GM19372 (cell line): ENCODE measurements around the gene ZEB1.
"Not testable (repeated sequence)": the region's sequence is repeated elsewhere in the genome, so short reads cannot be mapped to it uniquely, and the experiment has no call there.

Experiments used
- ATAC-seq: cut with Tn5 transposase; IDR thresholded peaks from one replicate; pipeline ENCODE4 v1.9.1; 2021; ENCODE audit warnings: mild to moderate bottlenecking, low read depth, moderate library complexity; ENCODE audit not compliant: unreplicated experiment

Gene ZEB1

DNA sequence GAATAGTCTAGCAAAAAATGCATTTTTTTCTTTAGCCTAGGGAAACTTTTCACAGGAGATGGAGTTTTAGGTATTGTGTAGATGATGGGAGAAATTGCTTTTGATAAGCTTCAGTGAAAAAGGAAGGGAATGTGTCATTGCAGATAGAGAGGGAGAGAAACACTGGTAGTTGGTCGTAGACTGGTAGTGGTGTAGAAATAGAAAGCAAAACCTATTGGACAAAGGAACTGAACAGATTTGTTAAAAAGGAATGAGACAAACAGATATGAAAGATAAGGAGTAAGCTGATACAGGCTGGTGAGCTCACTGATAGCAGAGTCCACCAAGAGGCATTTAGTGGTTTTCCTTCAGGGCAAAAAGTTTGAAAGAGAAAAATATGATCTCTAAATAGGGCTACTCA, 94.3 kb downstream of the ZEB1 start:
- ATAC-seq: no peak

- ATAC-seq: no peak
Measured at GRCh38 chr10:31418481-31418880, 99.5 kb downstream of the ZEB1 start.

- ATAC-seq: no peak
Measured at GRCh38 chr10:31419394-31420063, 100.5 kb downstream of the ZEB1 start.

DNA sequence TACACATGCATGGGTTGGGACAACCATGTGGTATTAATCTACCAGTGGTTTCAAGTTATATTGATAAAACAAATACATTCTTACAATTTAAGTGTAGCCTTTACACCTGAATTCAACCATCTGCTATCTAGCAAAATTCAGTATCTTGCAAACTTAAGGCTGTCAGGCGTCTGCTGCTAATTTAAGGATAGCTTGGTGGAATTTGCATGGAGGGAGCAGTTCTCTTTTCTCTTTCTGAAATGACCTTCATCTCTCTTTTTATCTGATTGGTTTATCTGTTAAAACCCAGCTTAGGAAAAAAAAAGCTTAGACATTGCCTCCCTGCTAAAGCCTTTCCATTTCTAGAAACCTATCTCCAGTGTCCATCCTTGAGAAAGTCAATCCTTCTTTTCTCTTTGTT, 102.3 kb downstream of the ZEB1 start:
- ATAC-seq: no peak

GRCh38 chr10:31422634-31423033, 103.6 kb downstream of the ZEB1 start:
- no peak for ATAC-seq

- ATAC-seq: no peak
Measured at GRCh38 chr10:31424473-31424872, 105.5 kb downstream of the ZEB1 start.

GRCh38 chr10:31426401-31426800, 107.4 kb downstream of the ZEB1 start:
- no peak for ATAC-seq

DNA sequence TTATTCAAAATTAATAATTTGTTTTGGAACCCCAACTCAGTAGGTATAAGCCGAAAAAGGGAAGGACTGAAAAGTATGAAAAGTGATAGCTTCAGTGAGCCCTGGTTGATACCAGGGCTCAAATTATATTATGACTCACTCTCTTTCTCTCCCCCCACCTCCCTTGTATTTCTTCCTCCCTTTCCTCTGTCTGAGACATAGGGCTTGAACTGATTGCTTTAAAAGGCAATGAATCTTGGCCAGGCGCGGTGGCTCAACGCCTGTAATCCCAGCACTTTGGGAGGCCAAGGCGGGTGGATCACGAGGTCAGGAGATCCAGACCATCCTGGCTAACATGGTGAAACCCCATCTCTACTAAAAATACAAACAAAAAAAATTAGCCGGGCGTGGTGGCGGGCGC, 108.3 kb downstream of the ZEB1 start:
- not testable (repeated sequence) for ATAC-seq

GRCh38 chr10:31428499-31428898, 109.5 kb downstream of the ZEB1 start:
- ATAC-seq: not testable (repeated sequence)

DNA sequence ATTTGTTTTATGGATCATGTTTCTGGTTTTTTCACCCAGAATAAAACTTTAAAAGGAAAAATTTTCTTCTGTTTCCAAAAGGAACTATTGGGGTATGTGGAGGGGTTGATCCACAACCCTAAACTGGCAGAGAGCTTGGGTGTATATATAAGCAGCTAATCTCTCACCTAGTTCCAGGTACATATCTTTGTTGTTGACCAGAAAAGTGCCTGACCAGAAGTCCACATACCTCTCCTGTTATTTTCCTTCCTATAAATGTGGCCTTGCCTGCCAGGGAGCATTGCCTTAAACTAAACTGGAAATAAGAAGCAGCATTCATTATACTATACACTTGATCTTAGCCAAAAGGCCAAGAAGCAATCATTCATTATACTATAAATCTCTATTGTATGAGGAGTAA, 112.0 kb downstream of the ZEB1 start:
- no peak for ATAC-seq

DNA sequence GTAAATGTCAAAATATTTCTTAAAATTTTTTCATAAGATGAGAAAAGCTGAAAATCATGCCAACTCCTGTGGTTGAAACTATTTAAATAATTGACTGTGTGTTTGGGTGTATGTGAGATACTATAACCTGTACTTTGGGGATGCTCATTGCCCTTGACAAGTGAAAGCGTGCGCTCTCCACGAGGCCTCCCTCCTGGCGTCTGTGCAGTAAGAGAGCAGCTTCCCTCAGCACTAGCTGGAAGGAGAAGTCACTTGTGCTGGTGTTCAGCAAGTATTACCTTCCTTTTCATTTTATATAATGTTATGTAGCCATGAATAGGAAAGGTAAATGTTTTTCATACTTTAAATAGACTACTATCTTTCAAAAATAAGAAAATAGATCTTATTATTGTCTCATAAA, 118.9 kb downstream of the ZEB1 start:
- ATAC-seq: no peak

DNA sequence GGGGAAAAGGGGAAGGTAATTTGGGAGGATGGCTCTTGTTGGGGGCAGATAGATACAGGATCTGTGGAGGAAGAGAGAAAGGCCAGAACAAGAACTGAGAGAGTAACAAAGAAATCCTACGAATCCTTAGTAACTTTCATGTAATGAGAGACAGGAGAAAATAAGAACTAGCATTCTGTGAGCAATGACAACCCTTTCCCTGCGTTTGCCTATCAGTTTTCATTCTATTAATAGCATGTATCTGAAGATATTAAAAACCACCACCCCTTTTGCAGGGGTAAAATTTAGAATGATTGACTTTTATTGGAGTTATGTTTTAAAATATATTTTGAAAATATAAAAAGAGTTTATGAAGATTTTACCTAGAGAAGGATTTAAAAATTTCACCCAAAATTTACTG, 132.8 kb downstream of the ZEB1 start:
- no peak for ATAC-seq

GRCh38 chr10:31456468-31456867, 137.5 kb downstream of the ZEB1 start:
- no peak for ATAC-seq

DNA sequence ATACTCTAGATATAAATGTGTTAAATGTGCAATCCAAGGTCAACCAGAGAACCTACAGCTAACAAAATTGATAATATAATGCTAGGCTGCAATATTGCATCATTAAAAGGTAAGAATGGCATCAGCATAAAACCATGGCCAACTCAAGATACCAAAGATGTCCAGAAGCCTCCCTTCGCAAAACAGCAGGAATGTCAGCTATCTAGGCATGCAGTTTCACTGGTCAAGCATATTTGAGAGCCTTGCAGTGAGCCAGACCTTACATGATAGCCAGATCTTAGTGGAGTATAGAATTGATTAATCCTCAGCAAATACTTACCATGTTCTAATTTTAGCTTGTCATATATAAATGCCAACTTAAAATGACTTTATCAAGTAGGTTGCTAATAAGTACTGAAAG, 138.8 kb downstream of the ZEB1 start:
- ATAC-seq: no peak

GRCh38 chr10:31458974-31459373, 140.0 kb downstream of the ZEB1 start:
- no peak for ATAC-seq

DNA sequence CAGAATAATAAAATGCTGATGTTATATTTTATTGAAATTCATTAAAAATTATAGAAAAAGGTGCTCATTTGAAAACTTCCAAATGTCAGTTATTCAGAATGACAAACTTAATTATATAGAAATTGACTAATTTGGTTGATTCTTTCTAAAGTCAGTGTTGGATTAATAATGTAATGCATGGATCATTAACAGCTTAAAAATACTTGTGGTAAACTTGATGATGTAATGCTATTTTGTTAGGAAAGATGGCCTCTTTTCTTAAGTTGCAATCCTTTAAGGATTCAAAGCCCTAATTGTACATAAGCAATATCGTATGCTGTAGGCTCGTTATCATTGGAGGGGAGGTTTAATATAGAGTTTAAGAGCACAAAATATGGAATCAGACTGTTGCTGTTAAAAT, 141.2 kb downstream of the ZEB1 start:
- ATAC-seq: no peak

DNA sequence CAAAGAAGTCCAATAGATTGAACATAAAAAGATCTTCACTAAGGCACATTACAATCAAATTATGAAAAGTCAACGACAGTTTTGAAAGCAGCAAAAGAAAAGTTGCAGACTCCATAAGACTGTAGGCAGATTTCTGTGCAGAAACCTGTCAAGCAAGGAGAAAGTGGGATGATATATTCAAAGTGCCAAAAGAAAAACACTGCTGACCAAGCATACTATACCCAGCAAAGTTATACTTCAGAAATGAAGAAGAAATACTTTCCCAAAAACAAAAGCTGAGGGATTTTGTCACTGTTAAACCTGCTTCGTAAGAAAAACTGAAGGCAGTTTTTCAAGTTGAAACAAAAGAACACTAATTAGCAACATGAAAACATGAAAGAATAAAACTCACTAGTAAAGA, 145.5 kb downstream of the ZEB1 start:
- no peak for ATAC-seq

DNA sequence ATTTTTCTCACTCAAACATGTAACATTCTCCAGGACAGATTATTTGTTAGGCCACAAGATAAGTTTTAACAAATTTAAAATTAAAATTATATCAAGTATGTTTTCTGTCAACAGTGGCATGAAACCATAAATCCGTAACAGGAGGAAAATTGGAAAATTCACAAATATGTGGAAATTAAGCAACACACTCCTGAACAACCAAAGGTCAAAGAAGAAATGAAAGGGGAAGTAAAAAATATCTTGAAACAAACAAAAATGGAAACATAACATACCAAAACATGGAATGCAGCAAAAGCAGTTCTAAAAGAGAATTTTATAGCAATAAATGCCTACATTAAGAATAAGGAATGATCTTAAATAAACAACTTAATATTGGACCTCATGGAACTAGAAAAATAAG, 147.3 kb downstream of the ZEB1 start:
- ATAC-seq: no peak

DNA sequence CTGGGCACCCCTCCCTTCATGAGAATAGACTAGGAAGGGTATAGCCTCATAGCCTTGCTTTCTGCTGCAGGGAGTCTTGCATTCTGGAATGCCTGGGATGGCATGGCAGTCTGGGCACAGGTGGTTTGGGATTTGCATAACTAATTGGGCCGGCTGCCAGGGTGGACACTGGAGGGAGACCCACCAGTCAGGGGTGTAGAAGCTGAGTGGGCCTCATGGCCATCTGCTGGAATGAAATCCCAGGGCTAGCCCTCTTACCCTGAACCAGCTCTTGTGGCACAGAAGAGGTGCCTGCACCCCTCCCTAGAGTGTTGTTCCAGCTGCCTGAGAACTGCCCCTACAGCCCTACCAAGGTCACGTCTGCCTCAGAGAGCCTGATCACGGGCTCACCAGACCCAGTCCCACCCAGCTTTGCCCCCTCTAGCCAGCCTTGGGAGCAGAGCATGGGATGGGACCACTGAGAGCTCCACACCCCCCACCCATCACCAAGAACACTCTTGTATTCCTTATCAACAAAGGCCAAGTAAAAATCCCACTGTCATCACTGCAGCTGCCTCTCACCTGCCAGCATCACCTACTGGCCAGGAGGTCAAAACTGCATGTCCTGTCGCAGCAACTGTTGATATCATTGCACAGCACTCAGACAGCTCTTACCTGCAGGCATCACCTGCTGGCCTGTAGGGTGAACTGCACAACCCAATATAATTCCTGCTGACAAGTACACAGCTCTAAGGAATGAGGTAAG, 148.9 kb downstream of the ZEB1 start:
- no peak for ATAC-seq

DNA sequence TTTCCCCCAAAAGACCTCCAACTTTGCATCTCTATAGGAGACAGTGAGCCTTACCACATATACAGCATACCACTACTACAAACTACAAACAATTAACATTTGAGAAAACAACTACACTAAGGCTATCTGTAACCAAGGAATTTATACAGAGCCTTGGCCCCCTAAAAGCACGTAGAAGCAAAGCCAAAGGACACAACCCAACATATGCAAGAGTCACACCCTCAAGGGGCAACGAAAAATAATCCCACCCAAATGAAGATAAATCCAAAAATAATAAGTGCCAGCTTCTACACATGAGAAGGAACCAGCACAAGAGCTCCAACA, 149.5 kb downstream of the ZEB1 start:
- ATAC-seq: no peak

DNA sequence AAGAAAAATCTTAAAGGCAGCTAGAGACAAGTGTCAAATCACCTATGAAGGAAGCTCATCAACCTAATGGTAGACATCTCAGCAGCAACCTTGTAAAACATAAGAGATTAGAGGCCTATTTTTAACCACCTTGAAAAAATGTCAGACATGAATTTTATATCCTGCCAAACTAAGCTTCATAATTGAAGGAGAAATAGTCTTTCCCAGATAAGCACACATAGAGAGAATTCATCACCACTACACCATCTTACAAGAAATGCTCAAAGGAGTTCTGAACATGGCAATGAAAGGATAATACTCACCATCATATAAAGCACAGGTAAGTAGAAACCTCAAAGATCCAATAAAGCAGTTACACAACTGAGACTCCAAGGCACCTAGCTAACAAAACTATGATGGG, 156.5 kb downstream of the ZEB1 start:
- no peak for ATAC-seq

DNA sequence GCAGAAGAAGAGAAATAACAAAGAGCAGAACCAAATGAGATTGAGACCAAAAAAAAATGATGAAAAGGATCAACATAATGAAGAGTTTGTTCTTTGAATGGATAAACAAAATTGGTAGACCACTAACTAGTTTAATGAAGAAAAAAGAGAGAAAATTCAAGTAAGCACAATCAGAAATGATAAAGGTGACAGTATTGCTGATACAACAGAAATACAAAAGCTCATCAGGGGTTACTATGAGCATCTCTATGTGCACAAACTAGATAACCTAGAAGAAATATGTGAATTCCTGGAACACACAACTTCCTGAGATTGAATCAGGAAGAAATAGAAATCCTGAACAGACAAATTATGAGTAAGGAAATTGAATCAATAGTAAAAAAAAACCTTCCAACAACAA, 157.1 kb downstream of the ZEB1 start:
- no peak for ATAC-seq
